ENCODE measurements around the gene PPP6R3.
"Not testable (repeated sequence)": the region's sequence is repeated elsewhere in the genome, so short reads cannot be mapped to it uniquely, and the experiment has no call there.

The PPP6R3 gene

GRCh38 chr11:68525336-68525735 is 64.8 kb downstream of the PPP6R3 start:
- no peak for DNase-seq (ENCODE audit: low read depth)

- DNase-seq (ENCODE audit: low read depth): no peak
Observed at GRCh38 chr11:68525930-68526329, 65.4 kb downstream of the PPP6R3 start.

- DNase-seq (ENCODE audit: low read depth): no peak
Observed at GRCh38 chr11:68527585-68527984, 67.0 kb downstream of the PPP6R3 start.

GRCh38 chr11:68528630-68529029 is 68.1 kb downstream of the PPP6R3 start:
- peak; percentile 6 for DNase-seq (ENCODE audit: low read depth)

- no peak for DNase-seq (ENCODE audit: low read depth)
Observed at GRCh38 chr11:68531129-68531693, 70.7 kb downstream of the PPP6R3 start.

GRCh38 chr11:68532727-68533369 is 72.3 kb downstream of the PPP6R3 start:
- no peak for DNase-seq (ENCODE audit: low read depth)

GRCh38 chr11:68533945-68534344 is 73.4 kb downstream of the PPP6R3 start:
- no peak for DNase-seq (ENCODE audit: low read depth)

GRCh38 chr11:68535098-68535497 is 74.5 kb downstream of the PPP6R3 start:
- no peak for DNase-seq (ENCODE audit: low read depth)

GRCh38 chr11:68536706-68537105 is 76.2 kb downstream of the PPP6R3 start:
- DNase-seq (ENCODE audit: low read depth): no peak

GRCh38 chr11:68538025-68538424 is 77.5 kb downstream of the PPP6R3 start:
- no peak for DNase-seq (ENCODE audit: low read depth)

- no peak for DNase-seq (ENCODE audit: low read depth)
Observed at GRCh38 chr11:68539395-68539794, 78.8 kb downstream of the PPP6R3 start.

GRCh38 chr11:68540504-68540903 is 80.0 kb downstream of the PPP6R3 start:
- DNase-seq (ENCODE audit: low read depth): not testable (repeated sequence)

- no peak for DNase-seq (ENCODE audit: low read depth)
Observed at GRCh38 chr11:68541116-68541515, 80.6 kb downstream of the PPP6R3 start.

- DNase-seq (ENCODE audit: low read depth): no peak
Observed at GRCh38 chr11:68541991-68542390, 81.4 kb downstream of the PPP6R3 start.

GRCh38 chr11:68542617-68543016 is 82.1 kb downstream of the PPP6R3 start:
- DNase-seq (ENCODE audit: low read depth): no peak

GRCh38 chr11:68543594-68543993 is 83.0 kb downstream of the PPP6R3 start:
- DNase-seq (ENCODE audit: low read depth): no peak

- no peak for DNase-seq (ENCODE audit: low read depth)
Observed at GRCh38 chr11:68545347-68545746, 84.8 kb downstream of the PPP6R3 start.

GRCh38 chr11:68545796-68546195 is 85.2 kb downstream of the PPP6R3 start:
- DNase-seq (ENCODE audit: low read depth): no peak

- no peak for DNase-seq (ENCODE audit: low read depth)
Observed at GRCh38 chr11:68546555-68546954, 86.0 kb downstream of the PPP6R3 start.

- DNase-seq (ENCODE audit: low read depth): no peak
Observed at GRCh38 chr11:68549789-68550484, 89.4 kb downstream of the PPP6R3 start.

GRCh38 chr11:68550485-68550817 is 89.9 kb downstream of the PPP6R3 start:
- DNase-seq (ENCODE audit: low read depth): no peak

- DNase-seq (ENCODE audit: low read depth): no peak
Observed at GRCh38 chr11:68551223-68551622, 90.7 kb downstream of the PPP6R3 start.

- no peak for DNase-seq (ENCODE audit: low read depth)
Observed at GRCh38 chr11:68551777-68552176, 91.2 kb downstream of the PPP6R3 start.

GRCh38 chr11:68552542-68552941 is 92.0 kb downstream of the PPP6R3 start:
- no peak for DNase-seq (ENCODE audit: low read depth)
